ENCODE measurements around the gene ABAT.

The ABAT gene

GRCh38 chr16:8634991-8635736, 39.3 kb upstream of the ABAT start:
- Histone ChIP-seq H3K4me3 (ENCODE audit: extremely low read depth, insufficient read depth, low read length, poor library complexity, severe bottlenecking) (no peak overlapping the region), H3K9me3 (ENCODE audit: control insufficient read depth, low read length) (no peaks in the 10 kb centered on the region), H3K27ac (ENCODE audit: low read depth, low read length, severe bottlenecking) (no peak overlapping the region), H3K4me1 (ENCODE audit: control insufficient read depth, insufficient read depth, low read length, poor library complexity, severe bottlenecking) (no peaks in the 10 kb centered on the region), H3K36me3 (ENCODE audit: control insufficient read depth, insufficient read depth, low read length) (peaks cover 80% of the 10 kb centered on the region)
- 77 to 81% methylated on average over 15 to 16 of the region's 18 CpGs for WGBS, 2 experiments (ENCODE audit: insufficient coverage in 2 of 2)

DNA sequence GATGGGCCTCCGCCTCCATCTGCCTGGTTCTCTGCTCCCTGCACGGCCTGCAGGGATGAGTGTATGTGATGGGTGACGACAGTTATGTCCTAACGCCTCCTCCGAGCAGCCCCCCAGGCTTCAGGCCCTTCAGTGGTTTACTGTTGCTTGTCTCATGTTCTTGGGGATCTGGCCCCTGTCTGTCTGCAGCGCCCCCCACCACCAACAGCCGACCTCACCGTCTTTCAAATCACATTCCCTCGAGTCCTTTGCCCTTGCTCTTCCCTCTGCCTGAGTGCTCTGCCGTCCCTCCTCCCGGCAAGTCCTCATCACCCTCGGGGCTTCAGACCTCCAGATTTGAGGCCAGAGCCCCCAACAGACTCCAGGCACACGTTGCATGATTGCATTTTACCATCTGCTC, 34.7 kb upstream of the ABAT start:
- 86 to 92% methylated on average over 8 to 10 of the region's 13 CpGs for WGBS, 2 experiments (ENCODE audit: insufficient coverage in 2 of 2)
- Histone ChIP-seq H3K4me1 (ENCODE audit: control insufficient read depth, insufficient read depth, low read length, poor library complexity, severe bottlenecking) (no peaks in the 10 kb centered on the region), H3K27ac (ENCODE audit: low read depth, low read length, severe bottlenecking) (no peak overlapping the region), H3K4me3 (ENCODE audit: extremely low read depth, insufficient read depth, low read length, poor library complexity, severe bottlenecking) (no peak overlapping the region), H3K36me3 (ENCODE audit: control insufficient read depth, insufficient read depth, low read length) (peaks cover 95% of the 10 kb centered on the region), H3K9me3 (ENCODE audit: control insufficient read depth, low read length) (no peaks in the 10 kb centered on the region)

GRCh38 chr16:8641671-8642070, 32.7 kb upstream of the ABAT start:
- H3K36me3 ChIP-seq (ENCODE audit: control insufficient read depth, insufficient read depth, low read length) = peaks cover 91% of the 10 kb centered on the region
- H3K4me3 ChIP-seq (ENCODE audit: extremely low read depth, insufficient read depth, low read length, poor library complexity, severe bottlenecking) = no peak overlapping the region
- WGBS, 2 experiments (ENCODE audit: insufficient coverage in 2 of 2) = 76 to 89% methylated on average over 5 to 8 of the region's 9 CpGs
- H3K4me1 ChIP-seq (ENCODE audit: control insufficient read depth, insufficient read depth, low read length, poor library complexity, severe bottlenecking) = no peaks in the 10 kb centered on the region
- no peaks in the 10 kb centered on the region for H3K9me3 ChIP-seq (ENCODE audit: control insufficient read depth, low read length)
- H3K27ac ChIP-seq (ENCODE audit: low read depth, low read length, severe bottlenecking) = no peak overlapping the region

- Histone ChIP-seq H3K27ac (ENCODE audit: low read depth, low read length, severe bottlenecking) (no peak overlapping the region), H3K9me3 (ENCODE audit: control insufficient read depth, low read length) (no peaks in the 10 kb centered on the region), H3K4me3 (ENCODE audit: extremely low read depth, insufficient read depth, low read length, poor library complexity, severe bottlenecking) (no peak overlapping the region), H3K36me3 (ENCODE audit: control insufficient read depth, insufficient read depth, low read length) (peaks cover 91% of the 10 kb centered on the region), H3K4me1 (ENCODE audit: control insufficient read depth, insufficient read depth, low read length, poor library complexity, severe bottlenecking) (no peaks in the 10 kb centered on the region)
- 90 to 91% methylated on average over 16 of the region's 16 CpGs for WGBS, 2 experiments (ENCODE audit: insufficient coverage in 2 of 2)
Measured at GRCh38 chr16:8642146-8642545, 32.3 kb upstream of the ABAT start.

- peaks cover 85% of the 10 kb centered on the region for H3K36me3 ChIP-seq (ENCODE audit: control insufficient read depth, insufficient read depth, low read length)
- 93 to 96% methylated on average over 21 to 24 of the region's 29 CpGs for WGBS, 2 experiments (ENCODE audit: insufficient coverage in 2 of 2)
- H3K4me1 ChIP-seq (ENCODE audit: control insufficient read depth, insufficient read depth, low read length, poor library complexity, severe bottlenecking) = no peaks in the 10 kb centered on the region
- H3K27ac ChIP-seq (ENCODE audit: low read depth, low read length, severe bottlenecking) = no peak overlapping the region
- no peaks in the 10 kb centered on the region for H3K9me3 ChIP-seq (ENCODE audit: control insufficient read depth, low read length)
- H3K4me3 ChIP-seq (ENCODE audit: extremely low read depth, insufficient read depth, low read length, poor library complexity, severe bottlenecking) = no peak overlapping the region
Measured at GRCh38 chr16:8644211-8645140, 29.9 kb upstream of the ABAT start.

- no peak overlapping the region for H3K27ac ChIP-seq (ENCODE audit: low read depth, low read length, severe bottlenecking)
- H3K4me1 ChIP-seq (ENCODE audit: control insufficient read depth, insufficient read depth, low read length, poor library complexity, severe bottlenecking) = no peaks in the 10 kb centered on the region
- no peak overlapping the region for H3K4me3 ChIP-seq (ENCODE audit: extremely low read depth, insufficient read depth, low read length, poor library complexity, severe bottlenecking)
- WGBS, 2 experiments (ENCODE audit: insufficient coverage in 2 of 2) = 67 to 83% methylated on average over 4 to 9 of the region's 11 CpGs
- H3K36me3 ChIP-seq (ENCODE audit: control insufficient read depth, insufficient read depth, low read length) = peaks cover 79% of the 10 kb centered on the region
- no peaks in the 10 kb centered on the region for H3K9me3 ChIP-seq (ENCODE audit: control insufficient read depth, low read length)
Measured at GRCh38 chr16:8645141-8645521, 29.3 kb upstream of the ABAT start.

DNA sequence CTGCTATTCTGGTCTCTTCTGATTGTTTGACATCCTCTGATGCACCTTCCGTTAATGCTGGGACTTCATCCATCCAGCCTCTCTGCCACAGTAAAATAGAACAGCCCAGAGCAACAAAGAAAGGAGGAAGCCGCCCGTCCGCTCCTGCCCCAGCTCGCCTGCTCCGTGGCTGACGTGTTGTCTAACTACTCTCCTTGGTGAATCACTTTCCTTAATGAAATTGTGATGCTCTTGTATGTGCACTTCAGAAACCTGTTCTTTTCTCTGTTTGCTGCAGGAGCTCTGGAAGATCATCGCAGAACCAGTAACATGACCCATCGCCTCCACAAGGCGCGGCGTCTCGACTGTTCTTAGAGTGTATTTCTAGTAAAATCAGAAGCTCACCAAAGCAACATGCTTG, 28.6 kb upstream of the ABAT start:
- no peak overlapping the region for H3K27ac ChIP-seq (ENCODE audit: low read depth, low read length, severe bottlenecking)
- peaks cover 76% of the 10 kb centered on the region for H3K36me3 ChIP-seq (ENCODE audit: control insufficient read depth, insufficient read depth, low read length)
- no peaks in the 10 kb centered on the region for H3K9me3 ChIP-seq (ENCODE audit: control insufficient read depth, low read length)
- no peak overlapping the region for H3K4me3 ChIP-seq (ENCODE audit: extremely low read depth, insufficient read depth, low read length, poor library complexity, severe bottlenecking)
- WGBS, 2 experiments (ENCODE audit: insufficient coverage in 2 of 2) = 90 to 96% methylated on average over 13 of the region's 13 CpGs
- no peaks in the 10 kb centered on the region for H3K4me1 ChIP-seq (ENCODE audit: control insufficient read depth, insufficient read depth, low read length, poor library complexity, severe bottlenecking)

- Histone ChIP-seq H3K27ac (ENCODE audit: low read depth, low read length, severe bottlenecking) (no peak overlapping the region), H3K4me3 (ENCODE audit: extremely low read depth, insufficient read depth, low read length, poor library complexity, severe bottlenecking) (no peak overlapping the region), H3K36me3 (ENCODE audit: control insufficient read depth, insufficient read depth, low read length) (peaks cover 69% of the 10 kb centered on the region), H3K9me3 (ENCODE audit: control insufficient read depth, low read length) (no peaks in the 10 kb centered on the region), H3K4me1 (ENCODE audit: control insufficient read depth, insufficient read depth, low read length, poor library complexity, severe bottlenecking) (no peaks in the 10 kb centered on the region)
- 95 to 97% methylated on average over 12 to 13 of the region's 13 CpGs for WGBS, 2 experiments (ENCODE audit: insufficient coverage in 2 of 2)
Measured at GRCh38 chr16:8646326-8647053, 27.9 kb upstream of the ABAT start.

DNA sequence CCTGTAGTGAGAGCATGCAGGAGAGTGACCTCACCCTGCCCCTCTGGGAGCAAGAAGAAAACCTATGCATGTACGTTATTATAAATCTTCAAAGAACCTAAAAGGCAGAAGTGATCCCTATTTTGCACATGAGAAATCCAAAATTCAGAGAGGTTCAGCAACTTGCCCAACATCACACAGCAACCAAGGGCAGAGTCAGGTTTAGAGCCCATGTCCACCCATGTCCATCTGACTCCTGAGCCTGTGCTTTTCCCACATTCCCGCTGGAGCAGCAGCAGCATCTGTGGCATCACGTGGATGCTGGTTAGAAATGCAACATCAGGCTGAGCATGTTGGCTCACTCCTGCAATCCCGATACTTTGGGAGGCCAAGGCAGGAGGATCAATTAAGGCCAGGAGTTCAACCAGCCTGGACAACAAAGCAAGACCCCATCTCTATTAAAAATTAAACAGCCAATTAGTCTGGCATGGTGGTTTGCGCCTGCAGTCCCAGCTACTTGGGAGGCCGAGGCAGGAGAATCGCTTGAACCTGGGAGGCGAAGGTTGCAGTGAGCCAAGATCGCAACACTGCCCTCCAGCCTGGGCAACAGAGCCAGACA, 26.6 kb upstream of the ABAT start:
- Histone ChIP-seq H3K36me3 (ENCODE audit: control insufficient read depth, insufficient read depth, low read length) (peaks cover 56% of the 10 kb centered on the region), H3K27ac (ENCODE audit: low read depth, low read length, severe bottlenecking) (no peak overlapping the region), H3K4me1 (ENCODE audit: control insufficient read depth, insufficient read depth, low read length, poor library complexity, severe bottlenecking) (no peaks in the 10 kb centered on the region), H3K4me3 (ENCODE audit: extremely low read depth, insufficient read depth, low read length, poor library complexity, severe bottlenecking) (no peak overlapping the region), H3K9me3 (ENCODE audit: control insufficient read depth, low read length) (no peaks in the 10 kb centered on the region)
- WGBS, 2 experiments (ENCODE audit: insufficient coverage in 2 of 2) = 95 to 96% methylated on average over 5 to 7 of the region's 9 CpGs

GRCh38 chr16:8648877-8649276, 25.5 kb upstream of the ABAT start:
- Histone ChIP-seq H3K36me3 (ENCODE audit: control insufficient read depth, insufficient read depth, low read length) (peaks cover 46% of the 10 kb centered on the region), H3K9me3 (ENCODE audit: control insufficient read depth, low read length) (no peaks in the 10 kb centered on the region), H3K4me1 (ENCODE audit: control insufficient read depth, insufficient read depth, low read length, poor library complexity, severe bottlenecking) (no peaks in the 10 kb centered on the region), H3K4me3 (ENCODE audit: extremely low read depth, insufficient read depth, low read length, poor library complexity, severe bottlenecking) (no peak overlapping the region), H3K27ac (ENCODE audit: low read depth, low read length, severe bottlenecking) (no peak overlapping the region)
- 87 to 90% methylated on average over 3 to 4 of the region's 4 CpGs for WGBS, 2 experiments (ENCODE audit: insufficient coverage in 2 of 2)

All from mesodermal cell (in vitro differentiated cells).